Measurements from ENCODE around the gene SORCS2.

SORCS2 gene

GRCh38 chr4:7187168-7187535, 5.2 kb upstream of the SORCS2 start:
- no peak for DNase-seq

GRCh38 chr4:7187691-7188090, 4.6 kb upstream of the SORCS2 start:
- no peak for DNase-seq

- DNase-seq, result no peak
Observed at GRCh38 chr4:7189066-7189465, 3.3 kb upstream of the SORCS2 start.

- no peak for DNase-seq
Observed at GRCh38 chr4:7189475-7190277, 2.7 kb upstream of the SORCS2 start.

GRCh38 chr4:7190278-7190594, 2.1 kb upstream of the SORCS2 start:
- no peak for DNase-seq

- no peak for DNase-seq
Observed at GRCh38 chr4:7190691-7191545, 1.4 kb upstream of the SORCS2 start.

- no peak for DNase-seq
Observed at GRCh38 chr4:7191546-7192251, 639 bp upstream of the SORCS2 start.

GRCh38 chr4:7193030-7193958, 956 bp downstream of the SORCS2 start:
- no peak for DNase-seq

GRCh38 chr4:7194251-7195140, 2.2 kb downstream of the SORCS2 start:
- DNase-seq, result no peak

GRCh38 chr4:7195141-7195515, 2.8 kb downstream of the SORCS2 start:
- DNase-seq, result no peak

GRCh38 chr4:7195546-7196287, 3.4 kb downstream of the SORCS2 start:
- DNase-seq, result no peak

GRCh38 chr4:7196288-7196651, 3.9 kb downstream of the SORCS2 start:
- no peak for DNase-seq

- no peak for DNase-seq
Observed at GRCh38 chr4:7196736-7197135, 4.4 kb downstream of the SORCS2 start.

GRCh38 chr4:7197910-7198309, 5.6 kb downstream of the SORCS2 start:
- no peak for DNase-seq

- no peak for DNase-seq
Observed at GRCh38 chr4:7198440-7199128, 6.2 kb downstream of the SORCS2 start.

GRCh38 chr4:7199129-7199725, 6.9 kb downstream of the SORCS2 start:
- DNase-seq, result no peak

GRCh38 chr4:7199771-7200441, 7.6 kb downstream of the SORCS2 start:
- no peak for DNase-seq

- no peak for DNase-seq
Observed at GRCh38 chr4:7200801-7201200, 8.5 kb downstream of the SORCS2 start.
